VCaP (cell line): ENCODE results near the gene AMH.

Experiments used
- H3K27ac ChIP-seq: fragments of 450-650 bp; 2 replicates; pipeline ENCODE4 v1.5.1; 2017
- TF ChIP-seq, protein P1 (sequence below): fragments of 450-650 bp; conservative IDR thresholded peaks from 2 replicates; pipeline ENCODE4 v1.5.1; 2017; ENCODE audit warnings: mild to moderate bottlenecking, moderate library complexity

AMH gene

DNA sequence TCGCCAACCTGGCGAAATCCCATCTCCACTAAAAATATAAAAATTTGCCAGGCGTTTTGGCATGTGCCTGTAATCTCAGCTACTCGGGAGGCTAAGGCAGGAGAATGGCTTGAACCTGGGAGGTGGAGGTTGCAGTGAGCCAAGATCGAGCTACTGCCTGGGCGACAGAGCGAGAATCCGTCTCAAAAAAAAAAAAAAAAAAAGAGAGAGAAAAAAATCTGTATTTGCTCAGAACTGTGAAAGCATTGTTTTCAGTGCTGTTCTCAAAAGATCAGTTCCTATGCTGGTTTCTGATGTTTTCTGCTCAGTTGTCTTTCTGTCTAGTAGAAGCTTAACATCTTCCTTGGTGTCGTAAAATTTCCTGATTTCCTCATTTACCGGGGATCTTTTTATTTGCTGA is 9.9 kb upstream of the AMH start:
- TF ChIP-seq, protein P1, sequence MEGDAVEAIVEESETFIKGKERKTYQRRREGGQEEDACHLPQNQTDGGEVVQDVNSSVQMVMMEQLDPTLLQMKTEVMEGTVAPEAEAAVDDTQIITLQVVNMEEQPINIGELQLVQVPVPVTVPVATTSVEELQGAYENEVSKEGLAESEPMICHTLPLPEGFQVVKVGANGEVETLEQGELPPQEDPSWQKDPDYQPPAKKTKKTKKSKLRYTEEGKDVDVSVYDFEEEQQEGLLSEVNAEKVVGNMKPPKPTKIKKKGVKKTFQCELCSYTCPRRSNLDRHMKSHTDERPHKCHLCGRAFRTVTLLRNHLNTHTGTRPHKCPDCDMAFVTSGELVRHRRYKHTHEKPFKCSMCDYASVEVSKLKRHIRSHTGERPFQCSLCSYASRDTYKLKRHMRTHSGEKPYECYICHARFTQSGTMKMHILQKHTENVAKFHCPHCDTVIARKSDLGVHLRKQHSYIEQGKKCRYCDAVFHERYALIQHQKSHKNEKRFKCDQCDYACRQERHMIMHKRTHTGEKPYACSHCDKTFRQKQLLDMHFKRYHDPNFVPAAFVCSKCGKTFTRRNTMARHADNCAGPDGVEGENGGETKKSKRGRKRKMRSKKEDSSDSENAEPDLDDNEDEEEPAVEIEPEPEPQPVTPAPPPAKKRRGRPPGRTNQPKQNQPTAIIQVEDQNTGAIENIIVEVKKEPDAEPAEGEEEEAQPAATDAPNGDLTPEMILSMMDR, result no peak
- H3K27ac ChIP-seq, result peak overlapping the region; percentile 99

DNA sequence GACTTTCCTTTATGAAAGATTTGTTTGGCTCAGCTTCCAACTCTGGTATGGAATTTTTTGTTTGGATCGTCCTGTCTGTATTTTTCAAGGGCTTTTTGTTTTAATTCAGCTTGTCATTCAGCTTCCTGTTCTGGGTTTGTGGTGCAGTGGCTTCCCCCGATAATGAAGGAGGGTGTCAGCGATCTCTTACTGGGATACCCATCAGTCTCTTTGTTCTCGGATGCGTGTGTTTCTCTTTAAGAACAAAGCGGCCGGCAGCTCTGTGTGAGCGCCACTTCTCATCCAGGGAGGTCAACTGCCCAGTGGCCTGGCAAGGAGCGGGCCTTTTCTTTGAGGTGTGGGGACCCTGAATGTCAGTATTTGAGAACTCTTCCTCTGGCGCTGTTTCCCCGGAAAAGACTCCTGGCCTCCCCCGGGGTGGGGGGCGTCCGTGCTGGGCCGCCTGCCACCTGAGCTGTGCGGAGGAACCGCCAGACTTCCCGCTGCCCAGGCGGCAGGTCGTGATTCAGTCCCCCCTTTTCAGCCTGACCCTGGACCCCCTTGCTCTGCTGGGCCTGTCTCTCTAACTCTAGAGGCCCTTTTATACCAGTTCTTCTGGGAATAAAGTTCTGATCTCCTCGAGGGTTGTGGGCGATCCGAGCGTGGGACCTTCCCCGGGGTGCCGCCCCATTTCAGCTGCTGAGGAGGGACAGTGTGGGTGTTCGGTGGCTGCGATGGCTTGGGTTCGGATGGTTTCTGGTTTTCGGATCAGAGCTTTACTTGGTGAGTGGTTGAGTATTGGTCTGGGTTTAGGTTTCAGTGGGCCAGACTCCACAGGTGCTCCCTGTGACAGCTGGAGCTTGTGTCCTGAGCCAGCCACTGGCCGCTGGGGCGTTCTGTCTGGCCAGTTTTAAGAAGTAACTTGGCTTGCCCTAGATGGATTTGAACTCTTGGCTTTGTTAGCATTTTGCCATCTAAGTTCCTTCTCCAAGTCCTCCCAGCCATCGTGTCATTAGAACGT is 9.1 kb upstream of the AMH start:
- peak overlapping the region; percentile 99 for H3K27ac ChIP-seq
- TF ChIP-seq, protein P1, result no peak

DNA sequence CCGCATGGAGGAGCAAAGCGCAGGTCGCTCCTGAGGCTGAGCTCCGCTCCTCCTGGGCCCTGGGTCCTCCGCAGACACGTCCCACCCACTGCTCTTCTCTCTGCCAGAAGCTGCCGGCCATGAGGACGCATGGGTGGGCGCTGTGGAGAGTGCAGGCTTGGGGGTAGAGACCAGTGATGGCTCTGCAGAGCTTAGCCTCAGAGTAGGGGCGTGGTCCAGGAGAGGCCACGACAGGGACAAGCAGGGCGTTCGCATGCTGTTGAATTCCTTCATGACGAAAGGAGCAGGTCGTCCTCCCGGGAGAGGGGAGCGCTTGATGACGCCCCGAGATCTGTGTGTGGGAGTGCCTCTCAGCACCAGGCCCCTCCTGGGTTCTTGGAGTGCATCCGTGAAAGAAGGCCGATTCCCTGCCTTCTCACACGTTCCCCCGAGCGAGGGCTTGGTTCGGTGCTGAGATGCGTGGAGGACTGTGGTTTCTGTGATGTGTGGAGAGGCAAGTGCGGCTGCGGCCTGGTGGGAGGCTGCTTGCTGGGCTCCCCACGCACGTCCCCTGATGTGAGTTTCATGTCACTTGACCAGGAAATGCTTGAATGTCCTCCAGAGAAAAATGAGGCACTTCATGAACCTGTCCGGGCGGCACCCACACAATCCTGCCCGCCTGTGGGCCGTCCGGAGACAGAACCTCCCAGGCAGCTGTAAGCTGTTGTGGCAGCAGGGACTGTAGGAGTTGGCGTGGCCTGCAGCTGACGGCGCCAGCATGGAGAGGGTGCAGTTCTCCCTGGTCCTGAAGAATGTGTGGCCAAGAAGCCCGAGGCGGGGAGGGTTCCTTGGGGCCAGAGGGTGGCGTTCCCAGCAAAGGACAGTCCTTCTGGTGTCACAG is 8.0 kb upstream of the AMH start:
- TF ChIP-seq, protein P1, result no peak
- H3K27ac ChIP-seq, result peak overlapping the region; percentile 99; the same call in 1 of the 2 replicates

DNA sequence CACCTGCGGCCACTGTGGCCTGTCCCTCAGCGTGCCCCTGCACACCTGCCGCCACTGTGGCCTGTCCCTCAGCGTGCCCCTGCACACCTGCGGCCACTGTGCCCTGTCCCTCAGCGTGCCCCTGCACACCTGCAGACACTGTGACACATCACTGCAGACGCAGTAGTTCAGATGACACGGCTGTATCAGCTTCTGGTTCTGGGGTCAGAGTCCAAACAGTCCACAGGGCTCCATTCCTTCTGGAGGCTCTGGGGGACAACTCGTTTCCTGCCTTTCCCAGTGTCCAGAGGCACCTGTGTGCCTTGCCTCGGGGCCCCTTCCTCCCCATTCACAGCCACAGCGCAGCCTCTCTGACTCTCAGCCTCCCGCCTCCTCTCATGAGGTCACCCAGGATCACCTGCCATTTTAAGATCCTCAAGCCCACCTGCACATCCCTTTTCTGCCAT is 7.0 kb upstream of the AMH start:
- H3K27ac ChIP-seq, result no peak overlapping the region; the same call in 1 of the 2 replicates
- TF ChIP-seq, protein P1, result no peak

DNA sequence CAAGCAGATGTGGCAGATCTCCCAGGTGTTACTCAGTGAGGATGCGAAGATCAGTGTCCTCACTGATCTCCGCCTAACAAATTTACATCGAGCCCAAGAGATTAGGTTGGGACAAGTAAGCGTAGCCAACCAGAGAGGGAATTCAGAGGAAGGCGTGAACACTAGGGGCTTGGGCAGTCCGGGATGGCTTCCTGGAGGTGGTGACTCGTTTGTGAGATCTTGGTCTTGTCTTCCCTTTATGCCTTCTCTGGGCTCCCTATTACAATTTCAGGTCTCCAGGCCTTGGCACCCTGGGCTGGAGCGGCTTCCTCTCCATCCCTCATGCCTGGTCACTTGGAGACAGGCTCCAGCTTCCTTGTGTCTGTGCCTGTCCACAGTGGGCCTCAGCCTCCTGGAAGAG is 6.3 kb upstream of the AMH start:
- TF ChIP-seq, protein P1, result no peak
- H3K27ac ChIP-seq, result no peak overlapping the region

DNA sequence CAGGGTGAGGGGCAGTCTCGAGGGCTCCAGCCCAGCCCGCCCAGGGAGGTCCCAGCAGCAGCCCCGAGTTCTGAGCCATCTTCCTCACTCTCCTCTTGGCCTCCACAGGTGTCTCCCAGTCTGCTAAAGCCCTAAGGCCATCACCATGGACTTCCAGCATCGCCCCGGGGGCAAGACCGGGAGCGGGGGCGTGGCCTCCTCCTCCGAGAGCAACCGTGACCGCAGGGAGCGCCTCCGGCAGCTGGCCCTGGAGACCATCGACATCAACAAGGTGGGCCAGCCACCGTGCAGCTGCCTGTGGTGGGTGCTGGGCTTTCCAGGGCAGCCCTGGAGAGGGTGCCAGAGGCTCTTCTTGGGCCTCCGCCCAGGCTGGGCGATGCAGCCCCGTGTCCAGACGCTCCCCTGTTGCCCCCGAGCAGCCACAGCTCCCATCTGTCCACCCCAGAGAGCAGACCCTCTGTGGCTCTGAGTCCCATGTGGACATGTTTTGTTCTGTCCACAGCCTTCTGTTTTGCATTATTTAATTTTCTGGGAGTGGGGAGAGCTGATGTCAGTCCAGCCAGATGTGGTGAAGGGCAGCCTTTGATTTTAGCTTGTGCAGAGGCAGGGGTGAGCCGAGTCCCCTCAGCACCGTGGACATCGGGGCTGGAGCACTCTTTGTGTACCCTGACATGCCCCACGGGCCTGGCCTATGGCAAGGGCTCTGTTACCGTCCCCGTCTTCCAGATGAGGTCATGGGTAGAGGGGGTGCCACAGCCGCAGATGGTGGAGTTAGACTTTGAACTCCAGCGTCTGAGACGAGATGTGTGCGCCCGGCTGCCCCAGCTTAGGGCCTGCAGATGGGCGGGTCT is 5.6 kb upstream of the AMH start:
- TF ChIP-seq, protein P1, result no peak
- no peak overlapping the region for H3K27ac ChIP-seq
